Neural progenitor cell (in vitro differentiated cells): ENCODE data around the gene MORC2. TPM values are rescaled to one million over a fixed set of nuclear protein-coding genes. Genes with fewer than 3 reads are reported as not detected.

Experiments used
- DNase-seq: peaks from one replicate; pipeline ENCODE4 v3.0.0-alpha.2; 2016; ENCODE audit warnings: low spot score
- H2AFZ ChIP-seq: fragments of 200-600 bp; sonication (generic); replicated peaks from 2 replicates; pipeline ENCODE4 v1.6.1; 2016; ENCODE audit warnings: antibody characterized with exemption
- H3F3A ChIP-seq: fragments of 200-600 bp; sonication (generic); 2 replicates; pipeline ENCODE4 v1.6.1; 2016; ENCODE audit warnings: antibody characterized with exemption, low read depth
- H3K27ac ChIP-seq: fragments of 200-600 bp; sonication (generic); 2 replicates; pipeline ENCODE4 v1.5.1; 2016; ENCODE audit warnings: mild to moderate bottlenecking
- H3K27me3 ChIP-seq: fragments of 200-600 bp; sonication (generic); 2 replicates; pipeline ENCODE4 v1.6.1; 2016; ENCODE audit warnings: mild to moderate bottlenecking, moderate library complexity
- H3K36me3 ChIP-seq: fragments of 200-600 bp; sonication (generic); 2 replicates; pipeline ENCODE4 v1.5.1; 2016
- H3K4me1 ChIP-seq: fragments of 200-600 bp; sonication (generic); 2 replicates; pipeline ENCODE4 v1.6.1; 2016; ENCODE audit warnings: mixed run types
- H3K4me2 ChIP-seq: fragments of 200-600 bp; sonication (generic); 2 replicates; pipeline ENCODE4 v1.6.1; 2016
- H3K4me3 ChIP-seq: fragments of 200-600 bp; sonication (generic); 2 replicates; pipeline ENCODE4 v1.5.1; 2016
- H3K79me2 ChIP-seq: fragments of 200-600 bp; sonication (generic); 2 replicates; pipeline ENCODE4 v1.6.1; 2016; ENCODE audit warnings: low read depth
- H3K9ac ChIP-seq: fragments of 200-600 bp; sonication (generic); 2 replicates; pipeline ENCODE4 v1.6.1; 2016
- H3K9me3 ChIP-seq: fragments of 200-600 bp; sonication (generic); 2 replicates; pipeline ENCODE4 v1.5.1; 2016; ENCODE audit warnings: low read depth
- H4K20me1 ChIP-seq: fragments of 200-600 bp; sonication (generic); 2 replicates; pipeline ENCODE4 v1.6.1; 2016; ENCODE audit warnings: low read depth
- H3K27ac Mint-ChIP-seq: 3 replicates; pipeline ENCODE4 v1.8.0; 2021; ENCODE audit warnings: mixed read lengths
- H3K27me3 Mint-ChIP-seq: 2 replicates; pipeline ENCODE4 v1.8.0; 2022; ENCODE audit warnings: low read depth, mild to moderate bottlenecking, inconsistent platforms, moderate library complexity, mixed read lengths; ENCODE audit not compliant: insufficient read depth
- H3K36me3 Mint-ChIP-seq: 3 replicates; pipeline ENCODE4 v1.8.0; 2021; ENCODE audit warnings: mixed read lengths
- H3K4me1 Mint-ChIP-seq: 3 replicates; pipeline ENCODE4 v1.8.0; 2021; ENCODE audit warnings: mixed read lengths
- H3K4me3 Mint-ChIP-seq: 3 replicates; pipeline ENCODE4 v1.8.0; 2021; ENCODE audit warnings: mild to moderate bottlenecking, moderate library complexity, mixed read lengths
- H3K9me3 Mint-ChIP-seq: 3 replicates; pipeline ENCODE4 v1.8.0; 2020; ENCODE audit warnings: mixed read lengths
- EZH2 ChIP-seq: fragments of 200-600 bp; sonication (generic); IDR thresholded peaks from 2 replicates; pipeline ENCODE4 v1.6.1; 2017; ENCODE audit warnings: antibody characterized with exemption, mild to moderate bottlenecking, moderate library complexity
- EZH2phosphoT487 ChIP-seq: fragments of 200-600 bp; sonication (generic); IDR thresholded peaks from 2 replicates; pipeline ENCODE4 v1.6.1; 2017; ENCODE audit warnings: antibody characterized with exemption
- total RNA-seq: library from RNA; depleted of rRNA; stranded (reverse); fragments of >200 nt; gene quantifications from 2 replicates; pipeline ENCODE4 v1.2.3, GENCODE V29; 2015; ENCODE audit warnings: low replicate concordance
- TF ChIP-seq, protein P1 (sequence below): fragments of 200-600 bp; sonication (generic); IDR thresholded peaks from 2 replicates; pipeline ENCODE4 v1.5.1; 2017; ENCODE audit warnings: antibody characterized with exemption, mild to moderate bottlenecking

Gene MORC2
- total RNA-seq, 1 donor from 2014 or later, result 29.8 TPM

DNA sequence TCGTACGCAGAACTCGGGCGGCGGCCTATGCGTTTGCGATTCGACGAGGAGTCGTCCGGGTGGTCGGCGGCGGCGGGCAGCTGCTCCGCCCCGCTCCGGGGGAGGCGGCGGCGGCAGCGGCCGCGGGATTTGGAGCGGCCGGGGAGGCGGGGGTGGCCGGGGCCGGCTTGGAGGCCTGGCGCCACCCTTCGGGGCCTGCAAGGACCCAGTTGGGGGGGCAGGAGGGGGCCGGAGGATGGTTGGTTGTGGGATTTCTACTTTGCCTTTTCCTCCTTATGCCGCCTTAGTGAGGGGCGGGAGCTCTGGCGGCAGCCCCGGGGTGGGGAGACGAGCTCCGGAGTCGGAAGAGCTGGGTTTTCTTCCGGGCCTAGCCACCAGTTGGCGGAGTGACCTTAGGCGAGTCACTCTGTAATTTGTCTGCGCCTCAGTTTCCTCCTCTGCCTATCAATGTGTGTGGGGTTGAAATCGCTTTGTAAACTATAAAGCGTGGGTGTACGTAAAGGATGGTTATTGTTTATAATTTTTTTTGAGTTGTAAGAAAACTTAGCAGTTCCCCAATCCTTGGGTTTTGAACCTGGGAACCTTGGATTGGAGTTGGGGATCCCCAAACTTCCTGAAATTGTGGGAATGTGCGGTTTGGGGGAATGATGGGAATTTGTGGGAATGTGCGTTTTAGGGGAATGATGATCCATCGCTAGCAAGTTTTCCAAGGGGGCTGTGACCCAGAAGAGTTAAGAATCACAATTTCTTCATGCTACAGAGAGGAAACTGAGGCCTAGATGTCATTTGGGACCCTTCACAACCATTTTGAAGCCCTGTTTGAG, 1.2 kb upstream of the MORC2 start:
- H3K4me3 ChIP-seq, result peak overlapping the region; percentile 92
- peak overlapping the region; percentile 97 for H3K27ac ChIP-seq
- peaks cover 44% of the 10 kb centered on the region for H3K9me3 ChIP-seq
- no peak for DNase-seq
- H3K79me2 ChIP-seq, result peaks cover 96% of the 10 kb centered on the region
- peak overlapping the region; percentile 89 for H3K9ac ChIP-seq
- peaks cover 31% of the 10 kb centered on the region for H4K20me1 ChIP-seq
- no peaks in the 10 kb centered on the region for H3K27me3 ChIP-seq
- peaks cover 9% of the 10 kb centered on the region for H3K27me3 Mint-ChIP-seq
- peaks cover 59% of the 10 kb centered on the region for H3K36me3 ChIP-seq
- peak overlapping the region; percentile 93 for H3K4me2 ChIP-seq
- H3K4me1 Mint-ChIP-seq, result peaks cover 20% of the 10 kb centered on the region
- peak overlapping the region; percentile 95 for H3K4me3 Mint-ChIP-seq
- H3K4me1 ChIP-seq, result peaks cover 31% of the 10 kb centered on the region
- H3F3A ChIP-seq, result peaks cover 4% of the 10 kb centered on the region
- no peak for TF ChIP-seq EZH2
- TF ChIP-seq, protein P1, sequence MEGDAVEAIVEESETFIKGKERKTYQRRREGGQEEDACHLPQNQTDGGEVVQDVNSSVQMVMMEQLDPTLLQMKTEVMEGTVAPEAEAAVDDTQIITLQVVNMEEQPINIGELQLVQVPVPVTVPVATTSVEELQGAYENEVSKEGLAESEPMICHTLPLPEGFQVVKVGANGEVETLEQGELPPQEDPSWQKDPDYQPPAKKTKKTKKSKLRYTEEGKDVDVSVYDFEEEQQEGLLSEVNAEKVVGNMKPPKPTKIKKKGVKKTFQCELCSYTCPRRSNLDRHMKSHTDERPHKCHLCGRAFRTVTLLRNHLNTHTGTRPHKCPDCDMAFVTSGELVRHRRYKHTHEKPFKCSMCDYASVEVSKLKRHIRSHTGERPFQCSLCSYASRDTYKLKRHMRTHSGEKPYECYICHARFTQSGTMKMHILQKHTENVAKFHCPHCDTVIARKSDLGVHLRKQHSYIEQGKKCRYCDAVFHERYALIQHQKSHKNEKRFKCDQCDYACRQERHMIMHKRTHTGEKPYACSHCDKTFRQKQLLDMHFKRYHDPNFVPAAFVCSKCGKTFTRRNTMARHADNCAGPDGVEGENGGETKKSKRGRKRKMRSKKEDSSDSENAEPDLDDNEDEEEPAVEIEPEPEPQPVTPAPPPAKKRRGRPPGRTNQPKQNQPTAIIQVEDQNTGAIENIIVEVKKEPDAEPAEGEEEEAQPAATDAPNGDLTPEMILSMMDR, result no peak
- H3K36me3 Mint-ChIP-seq, result peaks cover 85% of the 10 kb centered on the region
- H3K27ac Mint-ChIP-seq, result peak overlapping the region; percentile 21
- no peak overlapping the region for H2AFZ ChIP-seq
- peaks cover 86% of the 10 kb centered on the region for H3K9me3 Mint-ChIP-seq

GRCh38 chr22:30968924-30969531, 454 bp upstream of the MORC2 start, which contains the start of gene TUG1:
TUG1 (plus strand) TSS chr22:30969265.
- peaks cover 84% of the 10 kb centered on the region for H3K36me3 Mint-ChIP-seq
- peak within 1 kb of the TSS; percentile 97 for H3K27ac ChIP-seq
- H3K4me2 ChIP-seq, result peak within 1 kb of the TSS; percentile 93
- TF ChIP-seq EZH2 (no peak), EZH2phosphoT487 (no peak)
- TF ChIP-seq, protein P1, result no peak
- peaks cover 86% of the 10 kb centered on the region for H3K9me3 Mint-ChIP-seq
- peak within 1 kb of the TSS; percentile 89 for H3K9ac ChIP-seq
- H3K79me2 ChIP-seq, result peaks cover 96% of the 10 kb centered on the region
- H3K9me3 ChIP-seq, result peaks cover 39% of the 10 kb centered on the region
- peaks cover 31% of the 10 kb centered on the region for H4K20me1 ChIP-seq
- no peaks in the 10 kb centered on the region for H3K27me3 ChIP-seq
- peak; percentile 98 for DNase-seq
- H3F3A ChIP-seq, result peaks cover 4% of the 10 kb centered on the region
- H3K4me3 Mint-ChIP-seq, result peak within 1 kb of the TSS; percentile 95
- peaks cover 52% of the 10 kb centered on the region for H3K36me3 ChIP-seq
- H3K4me1 Mint-ChIP-seq, result peaks cover 21% of the 10 kb centered on the region
- peaks cover 31% of the 10 kb centered on the region for H3K4me1 ChIP-seq
- peak within 1 kb of the TSS; percentile 92 for H3K4me3 ChIP-seq
- H3K27me3 Mint-ChIP-seq, result peaks cover 11% of the 10 kb centered on the region
- H2AFZ ChIP-seq, result peak within 1 kb of the TSS; percentile 52
- H3K27ac Mint-ChIP-seq, result peak within 1 kb of the TSS; percentile 96

DNA sequence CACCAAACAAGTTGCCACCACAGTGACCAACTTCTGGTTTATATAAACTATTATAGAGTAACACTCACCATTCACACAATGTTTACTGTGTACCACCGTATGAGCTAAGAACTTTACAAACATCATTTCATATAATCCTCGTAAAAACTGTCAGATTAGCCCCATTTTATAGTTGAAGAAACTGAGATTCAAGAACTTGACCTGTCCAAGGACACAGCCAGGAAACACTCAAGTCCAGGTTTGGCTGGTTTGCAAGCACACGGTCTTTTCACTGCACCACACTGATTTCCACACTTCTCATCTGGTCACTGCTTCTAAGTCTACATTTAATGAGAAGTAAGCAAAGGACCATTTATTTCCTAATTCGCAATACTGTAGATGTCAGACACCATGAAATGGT, 3.7 kb downstream of the MORC2 start:
- Mint-ChIP-seq H3K4me3 (no peak overlapping the region), H3K4me1 (peaks cover 13% of the 10 kb centered on the region), H3K9me3 (peaks cover 61% of the 10 kb centered on the region), H3K36me3 (peaks cover 56% of the 10 kb centered on the region), H3K27ac (no peak overlapping the region), H3K27me3 (peaks cover 10% of the 10 kb centered on the region)
- H3K27ac ChIP-seq, result no peak overlapping the region
- H2AFZ ChIP-seq, result no peak overlapping the region
- no peak overlapping the region for H3K9ac ChIP-seq
- TF ChIP-seq EZH2, result no peak
- TF ChIP-seq, protein P1, result no peak
- no peak for TF ChIP-seq EZH2phosphoT487
- peaks cover 96% of the 10 kb centered on the region for H3K79me2 ChIP-seq
- DNase-seq, result no peak
- peaks cover 16% of the 10 kb centered on the region for H3K9me3 ChIP-seq
- peaks cover 14% of the 10 kb centered on the region for H3K36me3 ChIP-seq
- H3K4me2 ChIP-seq, result peak overlapping the region; percentile 93
- H4K20me1 ChIP-seq, result peaks cover 19% of the 10 kb centered on the region
- peaks cover 18% of the 10 kb centered on the region for H3K4me1 ChIP-seq
- no peak overlapping the region for H3K4me3 ChIP-seq
- no peaks in the 10 kb centered on the region for H3K27me3 ChIP-seq
- peaks cover 4% of the 10 kb centered on the region for H3F3A ChIP-seq
